MM.1S (cell line): ENCODE data around the gene ZNF880.

ENCODE experiments used
- DNase-seq: peaks from one replicate; pipeline ENCODE4 v3.0.0-alpha.2; 2015
- H2AFZ ChIP-seq: fragments of 300-600 bp; sonication (generic); 2 replicates; pipeline ENCODE4 v1.6.0; 2016; ENCODE audit warnings: antibody characterized with exemption, low read length
- H3F3A ChIP-seq: fragments of 300-600 bp; sonication (generic); 2 replicates; pipeline ENCODE4 v1.6.1; 2016; ENCODE audit warnings: mild to moderate bottlenecking, antibody characterized with exemption, low read length, moderate library complexity, mixed read lengths; ENCODE audit not compliant: insufficient read depth
- H3K27ac ChIP-seq: fragments of 300-600 bp; sonication (generic); 2 replicates; pipeline ENCODE4 v1.5.1; 2016; ENCODE audit warnings: mild to moderate bottlenecking, low read length
- H3K27me3 ChIP-seq: fragments of 300-600 bp; sonication (generic); replicated peaks from 2 replicates; pipeline ENCODE4 v1.6.0; 2016; ENCODE audit warnings: low read length; ENCODE audit not compliant: insufficient read depth
- H3K36me3 ChIP-seq: fragments of 300-600 bp; sonication (generic); replicated peaks from 2 replicates; pipeline ENCODE4 v1.6.1; 2016; ENCODE audit warnings: mild to moderate bottlenecking, low read length, mixed read lengths; ENCODE audit not compliant: insufficient read depth
- H3K4me1 ChIP-seq: fragments of 300-600 bp; sonication (generic); 2 replicates; pipeline ENCODE4 v1.6.1; 2016; ENCODE audit warnings: low read length, mixed read lengths
- H3K4me2 ChIP-seq: fragments of 300-600 bp; sonication (generic); 2 replicates; pipeline ENCODE4 v1.6.0; 2016; ENCODE audit warnings: low read depth, low read length
- H3K4me3 ChIP-seq: fragments of 300-600 bp; sonication (generic); 2 replicates; pipeline ENCODE4 v1.5.1; 2016; ENCODE audit warnings: low read length, mixed read lengths
- H3K79me2 ChIP-seq: fragments of 300-600 bp; sonication (generic); 2 replicates; pipeline ENCODE4 v1.6.1; 2016; ENCODE audit warnings: mixed run types, low read length, mixed read lengths
- H3K9ac ChIP-seq: fragments of 300-600 bp; sonication (generic); 2 replicates; pipeline ENCODE4 v1.6.1; 2016; ENCODE audit warnings: low read length, mixed read lengths
- H3K9me2 ChIP-seq: fragments of 300-600 bp; sonication (generic); replicated peaks from 2 replicates; pipeline ENCODE4 v1.6.1; 2016; ENCODE audit warnings: mild to moderate bottlenecking, low read length, mixed read lengths; ENCODE audit not compliant: insufficient read depth
- H3K9me3 ChIP-seq: fragments of 300-600 bp; sonication (generic); replicated peaks from 2 replicates; pipeline ENCODE4 v1.6.1; 2016; ENCODE audit warnings: mild to moderate bottlenecking, low read length, mixed read lengths; ENCODE audit not compliant: insufficient read depth
- H4K20me1 ChIP-seq: fragments of 300-600 bp; sonication (generic); 2 replicates; pipeline ENCODE4 v1.6.1; 2016; ENCODE audit warnings: mild to moderate bottlenecking, low read length, moderate library complexity, mixed read lengths; ENCODE audit not compliant: insufficient read depth
- EZH2 ChIP-seq: fragments of 300-600 bp; sonication (generic); optimal IDR thresholded peaks from 2 replicates; pipeline ENCODE3; 2017; ENCODE audit warnings: low read depth, mild to moderate bottlenecking, antibody characterized with exemption, low read length, mixed read lengths
- EZH2phosphoT487 ChIP-seq: fragments of 300-600 bp; sonication (generic); IDR thresholded peaks from 2 replicates; pipeline ENCODE4 v1.6.1; 2018; ENCODE audit warnings: antibody characterized with exemption, low read length
- TF ChIP-seq, protein P1 (sequence below): fragments of 300-600 bp; sonication (generic); IDR thresholded peaks from 2 replicates; pipeline ENCODE4 v1.5.1; 2016; ENCODE audit warnings: antibody characterized with exemption, low read length, mixed read lengths

Gene ZNF880

DNA sequence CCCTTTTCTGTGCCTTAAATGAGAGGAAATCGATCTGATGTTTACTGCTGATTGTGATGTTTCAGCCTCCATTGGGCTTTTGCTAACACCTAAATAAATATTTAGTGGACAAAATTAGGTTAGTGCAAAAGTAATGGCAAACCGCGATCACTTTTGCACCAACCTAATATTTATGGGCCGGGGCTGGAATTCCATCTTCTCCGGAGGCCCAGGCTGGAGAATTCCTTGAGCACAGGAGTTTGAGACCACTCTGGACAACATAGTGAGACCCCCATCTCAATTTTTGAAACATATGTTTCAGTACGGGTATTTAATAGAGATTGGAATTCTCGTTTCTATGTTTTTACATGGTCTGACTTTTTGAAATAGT, 603 bp downstream of the ZNF880 start:
- no peak overlapping the region for H2AFZ ChIP-seq
- H3K9me2 ChIP-seq = no peaks in the 10 kb centered on the region
- H3K36me3 ChIP-seq = no peaks in the 10 kb centered on the region
- H3K27ac ChIP-seq = no peak overlapping the region
- no peaks in the 10 kb centered on the region for H4K20me1 ChIP-seq
- no peak overlapping the region for H3K4me3 ChIP-seq
- no peaks in the 10 kb centered on the region for H3K9me3 ChIP-seq
- H3K4me2 ChIP-seq = no peak overlapping the region
- DNase-seq = no peak
- H3K79me2 ChIP-seq = no peaks in the 10 kb centered on the region
- no peaks in the 10 kb centered on the region for H3K4me1 ChIP-seq
- H3K27me3 ChIP-seq = no peaks in the 10 kb centered on the region
- no peaks in the 10 kb centered on the region for H3F3A ChIP-seq
- TF ChIP-seq, protein P1, sequence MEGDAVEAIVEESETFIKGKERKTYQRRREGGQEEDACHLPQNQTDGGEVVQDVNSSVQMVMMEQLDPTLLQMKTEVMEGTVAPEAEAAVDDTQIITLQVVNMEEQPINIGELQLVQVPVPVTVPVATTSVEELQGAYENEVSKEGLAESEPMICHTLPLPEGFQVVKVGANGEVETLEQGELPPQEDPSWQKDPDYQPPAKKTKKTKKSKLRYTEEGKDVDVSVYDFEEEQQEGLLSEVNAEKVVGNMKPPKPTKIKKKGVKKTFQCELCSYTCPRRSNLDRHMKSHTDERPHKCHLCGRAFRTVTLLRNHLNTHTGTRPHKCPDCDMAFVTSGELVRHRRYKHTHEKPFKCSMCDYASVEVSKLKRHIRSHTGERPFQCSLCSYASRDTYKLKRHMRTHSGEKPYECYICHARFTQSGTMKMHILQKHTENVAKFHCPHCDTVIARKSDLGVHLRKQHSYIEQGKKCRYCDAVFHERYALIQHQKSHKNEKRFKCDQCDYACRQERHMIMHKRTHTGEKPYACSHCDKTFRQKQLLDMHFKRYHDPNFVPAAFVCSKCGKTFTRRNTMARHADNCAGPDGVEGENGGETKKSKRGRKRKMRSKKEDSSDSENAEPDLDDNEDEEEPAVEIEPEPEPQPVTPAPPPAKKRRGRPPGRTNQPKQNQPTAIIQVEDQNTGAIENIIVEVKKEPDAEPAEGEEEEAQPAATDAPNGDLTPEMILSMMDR = no peak
- TF ChIP-seq EZH2 (no peak), EZH2phosphoT487 (no peak)
- no peak overlapping the region for H3K9ac ChIP-seq

DNA sequence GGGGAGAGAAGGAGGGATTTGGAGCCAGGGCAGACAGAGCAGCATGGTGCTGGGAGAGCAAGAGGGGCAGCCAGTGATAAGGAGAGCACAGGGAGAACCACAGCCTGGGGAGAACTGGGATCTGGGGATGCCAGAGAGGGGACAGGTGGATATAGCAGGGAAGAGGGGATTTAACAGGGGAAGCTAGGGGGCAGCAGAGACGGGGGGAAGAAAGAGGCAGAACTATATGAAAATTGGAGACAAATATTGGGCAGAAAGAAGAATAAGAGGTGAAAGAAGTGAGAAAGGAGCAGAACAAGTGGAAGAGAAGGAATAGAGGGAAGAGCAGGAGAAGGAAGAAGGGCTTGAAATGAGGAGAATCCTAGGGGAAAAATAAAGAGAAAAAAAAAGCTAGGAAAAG, 21.4 kb downstream of the ZNF880 start:
- no peak overlapping the region for H3K4me3 ChIP-seq
- H3K27ac ChIP-seq = no peak overlapping the region
- H2AFZ ChIP-seq = no peak overlapping the region
- no peak overlapping the region for H3K9ac ChIP-seq
- no peaks in the 10 kb centered on the region for H4K20me1 ChIP-seq
- H3K27me3 ChIP-seq = no peaks in the 10 kb centered on the region
- no peaks in the 10 kb centered on the region for H3K9me3 ChIP-seq
- H3K4me1 ChIP-seq = no peaks in the 10 kb centered on the region
- DNase-seq = no peak
- no peaks in the 10 kb centered on the region for H3K9me2 ChIP-seq
- TF ChIP-seq, protein P1 = no peak
- no peak for TF ChIP-seq EZH2
- TF ChIP-seq EZH2phosphoT487 = no peak
- no peaks in the 10 kb centered on the region for H3F3A ChIP-seq
- H3K79me2 ChIP-seq = no peaks in the 10 kb centered on the region
- no peaks in the 10 kb centered on the region for H3K36me3 ChIP-seq
- H3K4me2 ChIP-seq = no peak overlapping the region

DNA sequence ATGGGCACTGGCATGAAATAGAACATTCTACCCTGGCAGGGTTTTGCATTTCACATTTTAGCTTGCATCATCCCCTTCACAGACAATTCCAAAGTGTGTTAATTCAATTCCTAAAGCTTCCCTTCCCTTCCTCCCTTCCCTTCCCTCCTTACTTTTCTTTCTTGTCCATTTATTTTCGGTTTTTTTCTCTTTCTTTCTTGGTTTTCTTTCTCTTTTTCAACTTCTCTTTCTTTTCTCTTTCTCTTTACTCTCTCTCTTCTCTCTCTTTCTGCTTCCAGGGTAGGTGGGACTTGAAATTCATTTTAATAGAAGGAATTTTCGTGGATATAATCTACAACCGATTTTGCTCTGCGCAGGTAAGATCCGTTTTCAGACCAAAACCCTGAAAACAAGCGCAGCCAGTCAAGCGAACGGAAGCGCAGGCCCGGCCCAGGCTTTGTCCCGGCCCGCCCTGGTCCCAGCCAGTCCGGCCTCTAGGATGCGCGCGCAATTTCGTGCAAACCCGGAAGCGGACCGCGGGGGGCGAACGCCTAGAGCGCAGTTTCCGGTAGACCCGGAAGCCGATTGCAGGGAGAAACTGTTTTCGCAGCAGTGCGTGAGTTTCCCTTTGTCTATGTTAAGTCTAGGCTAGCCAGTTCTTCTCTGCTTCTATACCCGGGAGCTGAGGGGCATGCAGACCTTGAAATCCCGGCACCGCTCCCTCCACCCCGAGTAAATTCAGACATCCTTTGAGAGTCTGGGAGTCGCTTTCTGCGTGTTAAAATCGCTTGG, 27.8 kb downstream of the ZNF880 start, which contains the start of gene ZNF528:
Gene ZNF528, plus strand, starts transcription at position 540 of the 771 bp plus-strand sequence. CDS start 4,165 bp downstream, outside the sequence.
- Histone ChIP-seq H3K27me3 (no peaks in the 10 kb centered on the region), H3K79me2 (no peaks in the 10 kb centered on the region), H3K4me1 (no peaks in the 10 kb centered on the region), H3K9me2 (no peaks in the 10 kb centered on the region), H3K27ac (no peak within 1 kb of the TSS), H4K20me1 (no peaks in the 10 kb centered on the region), H3K9ac (no peak within 1 kb of the TSS), H3K9me3 (no peaks in the 10 kb centered on the region), H3K4me3 (peak within 1 kb of the TSS; percentile 25; the same call in 1 of the 2 replicates), H3K4me2 (no peak within 1 kb of the TSS), H3F3A (no peaks in the 10 kb centered on the region), H3K36me3 (no peaks in the 10 kb centered on the region), H2AFZ (peak within 1 kb of the TSS; percentile 61; the same call in 1 of the 2 replicates)
- TF ChIP-seq, protein P1 = no peak
- TF ChIP-seq EZH2phosphoT487 = no peak
- TF ChIP-seq EZH2 = no peak
- no peak for DNase-seq
